ENCODE results near the gene CPLX4. TPM values are rescaled to one million over a fixed set of nuclear protein-coding genes. Genes with fewer than 3 reads are reported as not detected.

The CPLX4 gene
- total and polyA plus RNA-seq, 2 of the 13 experiments (the other 11 are each of a cell fraction or from before 2014, with no cell fraction given): not detected

- TF ChIP-seq ZSCAN31 (CRISPR knock-in tag; IDR thresholded peaks at IDR 0.05; ENCODE audit: low read depth): 0 out of 2 replicates have a peak, but pooled peaks have one; percentile 46
- TF ChIP-seq KDM2A (CRISPR knock-in tag; IDR thresholded peaks at IDR 0.05; ENCODE audit: borderline replicate concordance, low read depth): no peak; the same call in 1 of the 2 replicates
- no peak for TF ChIP-seq RCOR2 (CRISPR knock-in tag; IDR thresholded peaks at IDR 0.05)
- TF ChIP-seq SALL1 (CRISPR knock-in tag; IDR thresholded peaks at IDR 0.05): 0 out of 2 replicates have a peak, but pooled peaks have one; percentile 21
- no peak for TF ChIP-seq LCORL (IDR thresholded peaks at IDR 0.05)
- TF ChIP-seq LCORL (CRISPR knock-in tag; IDR thresholded peaks at IDR 0.05): 0 out of 2 replicates have a peak, but pooled peaks have one; percentile 10
- TF ChIP-seq PITX1 (CRISPR knock-in tag; IDR thresholded peaks at IDR 0.05): no peak
- TF ChIP-seq ZNF230 (CRISPR knock-in tag; IDR thresholded peaks at IDR 0.05): no peak
- 0 out of 2 replicates have a peak, but pooled peaks have one; percentile 17 for TF ChIP-seq KLF12 (CRISPR knock-in tag; IDR thresholded peaks at IDR 0.05; ENCODE audit: borderline replicate concordance)
- TF ChIP-seq ZNF225 (CRISPR knock-in tag; IDR thresholded peaks at IDR 0.05): 0 out of 2 replicates have a peak, but pooled peaks have one; percentile 24
- TF ChIP-seq NFE2L1 (CRISPR knock-in tag; IDR thresholded peaks at IDR 0.05; ENCODE audit: borderline replicate concordance): no peak
- peak; percentile 80 for TF ChIP-seq ZNF777 (CRISPR knock-in tag; IDR thresholded peaks at IDR 0.05)
- TF ChIP-seq ZNF546 (CRISPR knock-in tag; conservative IDR thresholded peaks at IDR 0.05): no peak
- TF ChIP-seq ZNF891 (CRISPR knock-in tag; IDR thresholded peaks at IDR 0.05): no peak; the same call in 1 of the 2 replicates
- no peak for TF ChIP-seq NFE2 (CRISPR knock-in tag; IDR thresholded peaks at IDR 0.05)
- TF ChIP-seq NONO (IDR thresholded peaks at IDR 0.05): no peak
- TF ChIP-seq NONO (CRISPR knock-in tag; conservative IDR thresholded peaks at IDR 0.05): 0 out of 2 replicates have a peak, but pooled peaks have one; percentile 24
- 0 out of 2 replicates have a peak, but pooled peaks have one; percentile 24 for TF ChIP-seq GATAD1 (CRISPR knock-in tag; IDR thresholded peaks at IDR 0.05)
- TF ChIP-seq HMGXB4 (CRISPR knock-in tag; IDR thresholded peaks at IDR 0.05; ENCODE audit: borderline replicate concordance in 1 of 2, low read depth in 1 of 2): peak in 1 of 2 experiments; percentile 56; a peak in 1 of 4 replicates
- peak; percentile 92 for TF ChIP-seq MTF2 (CRISPR knock-in tag; IDR thresholded peaks at IDR 0.05; ENCODE audit: borderline replicate concordance)
- TF ChIP-seq BCL6 (CRISPR knock-in tag; IDR thresholded peaks at IDR 0.05): 0 out of 2 replicates have a peak, but pooled peaks have one; percentile 16
- TF ChIP-seq FOXM1 (CRISPR knock-in tag; IDR thresholded peaks at IDR 0.05): no peak
- no peak for TF ChIP-seq SMYD3 (CRISPR knock-in tag; IDR thresholded peaks at IDR 0.05)
- TF ChIP-seq YY1 (IDR thresholded peaks at IDR 0.05; ENCODE audit: insufficient read depth, insufficient replicate concordance, low read depth, low read length): peak; percentile 56
These were observed 49.5 kb downstream of the CPLX4 start (continued) for GRCh38 chr18:59268721-59269562.
